Body of pancreas (tissue), 4 donors: ENCODE data around the gene KDM4B. TPM values are rescaled to one million over a fixed set of nuclear protein-coding genes. Genes with fewer than 3 reads are reported as not detected.
"Not testable (repeated sequence)": the region's sequence is repeated elsewhere in the genome, so short reads cannot be mapped to it uniquely, and the experiment has no call there.

Source experiments
- ATAC-seq: fragments of 150-250 bp; one replicate; pipeline ENCODE4 v1.9.1; 2016
- DNase-seq, 4 donors: peaks; one replicate each; pipeline ENCODE4 v3.0.0-alpha.2; 2019
- H3K27ac ChIP-seq, 4 donors: fragments of 200-600 bp; sonication (generic); 1 replicate in 3 of 4; 2 replicates in 1 of 4; pipeline versions ENCODE4 v1.5.1 to v1.6.1; 2016 to 2019; ENCODE audit warnings: mild to moderate bottlenecking in 1 of 4, mixed read lengths in 1 of 4, moderate library complexity in 1 of 4
- H3K27me3 ChIP-seq, 2 donors: fragments of 200-600 bp; sonication (generic); one replicate each; pipeline ENCODE4 v1.6.0; 2016; ENCODE audit warnings: mild to moderate bottlenecking in 1 of 2
- H3K36me3 ChIP-seq, 2 donors: fragments of 200-600 bp; sonication (generic); replicated peaks in 1 of 2; 2 replicates each; pipeline ENCODE4 v1.5.1; 2016; ENCODE audit warnings: low read depth in 2 of 2; ENCODE audit not compliant: insufficient read depth in 1 of 2
- H3K4me1 ChIP-seq: fragments of 200-600 bp; sonication (generic); one replicate; pipeline ENCODE4 v1.6.0; 2016
- H3K4me3 ChIP-seq, 2 donors: fragments of 200-600 bp; sonication (generic); 1 replicate in 1 of 2; 2 replicates in 1 of 2; pipeline ENCODE4 v1.5.1; 2016 to 2019
- H3K9me3 ChIP-seq, 3 donors: fragments of 200-600 bp; sonication (generic); 1 replicate in 2 of 3; 2 replicates in 1 of 3; pipeline ENCODE4 v1.5.1; 2016
- POLR2A ChIP-seq, 3 donors: fragments of 450-650 bp; IDR thresholded peaks; one replicate each; pipeline ENCODE4 v1.6.1; 2016; ENCODE audit warnings: antibody characterized with exemption in 3 of 3, mild to moderate bottlenecking in 2 of 3
- WGBS, 2 donors: methylation state at CpG; one replicate each; pipeline ENCODE4 v1.1.5; 2017; 5-methylcytosine and 5-hydroxymethylcytosine counted together
- intact Hi-C: fragments of 100-400 bp; cut with DNase I; formaldehyde crosslinking; loops from one replicate; pipeline ENCODE4 v1.15.1; 2023
- total RNA-seq, 2 donors: library from RNA; depleted of rRNA; stranded (reverse); fragments of >200 nt; gene quantifications; one replicate each; pipeline ENCODE4 v1.1.0, GENCODE V29; 2016
- TF ChIP-seq, protein P1 (sequence below), 7 experiments: fragments of 450-650 bp in 4 of 7; fragments of 200-600 bp in 3 of 7; sonication (generic) in 3 of 7; IDR thresholded peaks; one replicate each; pipeline ENCODE4 v1.5.1; 2016 to 2019; ENCODE audit warnings: antibody characterized with exemption in 7 of 7

Gene KDM4B
- total RNA-seq, 2 donors from 2014 or later = 18.9 to 35.3 TPM

DNA sequence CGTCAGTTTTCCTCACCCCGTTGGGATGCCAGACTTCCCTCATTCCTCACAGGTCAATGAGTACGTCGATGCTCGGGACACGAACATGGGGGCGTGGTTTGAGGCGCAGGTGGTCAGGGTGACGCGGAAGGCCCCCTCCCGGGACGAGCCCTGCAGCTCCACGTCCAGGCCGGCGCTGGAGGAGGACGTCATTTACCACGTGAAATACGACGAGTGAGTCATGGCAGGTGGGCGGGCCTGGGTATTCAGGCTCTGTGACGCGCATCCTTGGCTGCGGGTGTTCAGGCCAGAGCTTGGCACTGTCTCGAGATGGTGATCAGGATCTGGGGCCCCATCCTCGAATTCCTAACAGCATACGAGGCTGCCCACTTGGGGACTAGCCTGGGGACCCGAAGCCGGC, 38.2 kb upstream of the KDM4B start:
- Histone ChIP-seq H3K9me3 (no peaks in the 10 kb centered on the region), H3K27ac (no peak overlapping the region), H3K27me3 (no peaks in the 10 kb centered on the region), H3K36me3 (no peaks in the 10 kb centered on the region), H3K4me1 (no peaks in the 10 kb centered on the region), H3K4me3 (no peak overlapping the region)
- TF ChIP-seq, protein P1, sequence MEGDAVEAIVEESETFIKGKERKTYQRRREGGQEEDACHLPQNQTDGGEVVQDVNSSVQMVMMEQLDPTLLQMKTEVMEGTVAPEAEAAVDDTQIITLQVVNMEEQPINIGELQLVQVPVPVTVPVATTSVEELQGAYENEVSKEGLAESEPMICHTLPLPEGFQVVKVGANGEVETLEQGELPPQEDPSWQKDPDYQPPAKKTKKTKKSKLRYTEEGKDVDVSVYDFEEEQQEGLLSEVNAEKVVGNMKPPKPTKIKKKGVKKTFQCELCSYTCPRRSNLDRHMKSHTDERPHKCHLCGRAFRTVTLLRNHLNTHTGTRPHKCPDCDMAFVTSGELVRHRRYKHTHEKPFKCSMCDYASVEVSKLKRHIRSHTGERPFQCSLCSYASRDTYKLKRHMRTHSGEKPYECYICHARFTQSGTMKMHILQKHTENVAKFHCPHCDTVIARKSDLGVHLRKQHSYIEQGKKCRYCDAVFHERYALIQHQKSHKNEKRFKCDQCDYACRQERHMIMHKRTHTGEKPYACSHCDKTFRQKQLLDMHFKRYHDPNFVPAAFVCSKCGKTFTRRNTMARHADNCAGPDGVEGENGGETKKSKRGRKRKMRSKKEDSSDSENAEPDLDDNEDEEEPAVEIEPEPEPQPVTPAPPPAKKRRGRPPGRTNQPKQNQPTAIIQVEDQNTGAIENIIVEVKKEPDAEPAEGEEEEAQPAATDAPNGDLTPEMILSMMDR (IDR thresholded peaks at IDR 0.05) = no peak
- TF ChIP-seq POLR2A (IDR thresholded peaks at IDR 0.05) = no peak
- DNase-seq = no peak
- no peak for ATAC-seq
- 92 to 94% methylated on average over 21 to 28 of the region's 28 CpGs for WGBS, 2 donors
- intact Hi-C loops = no loop called here

GRCh38 chr19:4932711-4933110, 36.2 kb upstream of the KDM4B start:
- no peaks in the 10 kb centered on the region for H3K27me3 ChIP-seq
- no peak overlapping the region for H3K27ac ChIP-seq
- H3K36me3 ChIP-seq = no peaks in the 10 kb centered on the region
- 94 to 100% methylated on average over 6 to 10 of the region's 32 CpGs for WGBS, 2 donors
- intact Hi-C loops = no loop called here
- ATAC-seq = no peak
- TF ChIP-seq, protein P1 (IDR thresholded peaks at IDR 0.05) = no peak
- TF ChIP-seq POLR2A (IDR thresholded peaks at IDR 0.05) = no peak
- no peaks in the 10 kb centered on the region for H3K4me1 ChIP-seq
- DNase-seq = no peak
- H3K4me3 ChIP-seq = no peak overlapping the region
- no peaks in the 10 kb centered on the region for H3K9me3 ChIP-seq

GRCh38 chr19:4933528-4933927, 35.4 kb upstream of the KDM4B start:
- Histone ChIP-seq H3K27me3 (no peaks in the 10 kb centered on the region), H3K36me3 (no peaks in the 10 kb centered on the region), H3K9me3 (no peaks in the 10 kb centered on the region), H3K27ac (no peak overlapping the region), H3K4me1 (no peaks in the 10 kb centered on the region), H3K4me3 (no peak overlapping the region)
- intact Hi-C loops = no loop called here
- peak; percentile 38 for ATAC-seq
- DNase-seq = peak in 2 of 4 donors; percentile 18 to 41
- 69 to 71% methylated on average over 7 of the region's 7 CpGs for WGBS, 2 donors
- TF ChIP-seq POLR2A (IDR thresholded peaks at IDR 0.05) = no peak
- TF ChIP-seq, protein P1 (IDR thresholded peaks at IDR 0.05) = no peak

DNA sequence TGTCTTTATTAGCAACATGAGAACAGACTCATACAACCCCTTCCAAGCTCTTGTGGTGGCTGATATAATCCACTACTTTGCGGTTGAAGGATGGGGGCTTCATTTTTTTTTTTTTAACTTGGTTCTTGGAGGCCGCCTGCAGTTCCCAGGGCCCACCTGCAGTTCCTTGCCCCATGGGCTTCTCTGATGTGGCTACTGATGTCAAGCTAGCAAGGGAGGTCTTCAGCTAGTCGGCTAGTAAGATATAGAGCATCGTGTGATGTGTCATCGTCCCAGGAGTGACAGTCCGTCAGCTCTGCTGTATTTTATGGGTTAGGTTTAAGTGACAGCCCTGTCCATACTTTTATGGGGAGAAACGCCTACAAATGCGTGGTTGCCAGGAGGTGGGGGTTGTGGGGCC, 33.5 kb upstream of the KDM4B start:
- no peaks in the 10 kb centered on the region for H3K4me1 ChIP-seq
- 82 to 83% methylated on average over 8 of the region's 8 CpGs for WGBS, 2 donors
- ATAC-seq = no peak

GRCh38 chr19:4937060-4937459, 31.9 kb upstream of the KDM4B start:
- no peaks in the 10 kb centered on the region for H3K36me3 ChIP-seq
- no peaks in the 10 kb centered on the region for H3K4me1 ChIP-seq
- intact Hi-C loops = no loop called here
- WGBS, 2 donors = 90 to 93% methylated on average over 7 of the region's 7 CpGs
- H3K27ac ChIP-seq = no peak overlapping the region
- ATAC-seq = no peak
- H3K9me3 ChIP-seq = no peaks in the 10 kb centered on the region
- TF ChIP-seq, protein P1 (IDR thresholded peaks at IDR 0.05) = no peak
- TF ChIP-seq POLR2A (IDR thresholded peaks at IDR 0.05) = no peak
- H3K4me3 ChIP-seq = no peak overlapping the region
- no peaks in the 10 kb centered on the region for H3K27me3 ChIP-seq
- no peak for DNase-seq

More for the DNA sequence above, 33.5 kb upstream of the KDM4B start:
- intact Hi-C loops = no loop called here
- H3K36me3 ChIP-seq = no peaks in the 10 kb centered on the region
- H3K4me3 ChIP-seq = no peak overlapping the region
- TF ChIP-seq POLR2A (IDR thresholded peaks at IDR 0.05) = no peak
- TF ChIP-seq, protein P1 (IDR thresholded peaks at IDR 0.05) = no peak
- H3K27me3 ChIP-seq = no peaks in the 10 kb centered on the region
- H3K27ac ChIP-seq = no peak overlapping the region
- DNase-seq = no peak
- no peaks in the 10 kb centered on the region for H3K9me3 ChIP-seq

DNA sequence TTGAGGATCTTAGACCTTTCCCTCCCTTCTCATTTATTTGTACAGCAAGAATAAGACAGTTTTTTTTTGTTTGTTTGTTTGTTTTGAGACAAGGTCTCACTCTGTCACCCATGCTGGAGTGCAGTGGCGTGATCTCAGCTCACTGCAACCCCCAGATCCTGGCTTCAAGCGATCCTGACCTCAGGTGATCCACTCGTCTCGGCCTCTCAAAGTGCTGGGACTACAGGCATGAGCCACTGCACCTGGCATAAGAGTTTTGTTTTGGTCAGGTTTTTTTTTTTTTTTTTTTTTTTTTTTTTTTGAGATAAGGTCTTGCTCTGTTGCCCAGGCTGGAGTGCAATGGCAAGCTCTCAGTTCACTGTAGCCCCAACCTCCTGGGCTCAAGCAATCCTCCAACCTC, 30.5 kb upstream of the KDM4B start:
- 73 to 79% methylated on average over 4 of the region's 4 CpGs for WGBS, 2 donors
- H3K36me3 ChIP-seq, H3K27ac ChIP-seq, H3K9me3 ChIP-seq, H3K4me1 ChIP-seq, DNase-seq, ATAC-seq, H3K27me3 ChIP-seq, H3K4me3 ChIP-seq, intact Hi-C loops: not testable (repeated sequence)
